Measurements from ENCODE around the gene SLC15A1.
"Not testable (repeated sequence)": the region's sequence is repeated elsewhere in the genome, so short reads cannot be mapped to it uniquely, and the experiment has no call there.

The SLC15A1 gene

DNA sequence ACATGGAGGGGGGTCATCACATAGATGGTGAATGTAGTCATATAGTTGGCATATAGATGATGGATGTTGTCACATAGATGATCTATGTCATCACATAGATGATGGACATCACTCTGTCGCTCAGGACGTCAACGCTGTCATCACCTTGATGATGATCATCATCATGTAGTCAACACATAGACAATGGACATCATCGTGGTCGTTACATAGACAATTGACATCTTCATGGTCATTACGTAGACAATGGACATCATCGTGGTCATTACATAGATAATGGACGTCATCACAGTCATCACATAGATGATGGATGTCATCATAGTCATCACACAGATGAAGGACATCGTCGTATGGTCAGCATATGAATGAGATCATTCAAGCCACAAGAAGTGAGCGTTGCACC lies 28.6 kb upstream of the SLC15A1 start:
- no peak for DNase-seq

DNA sequence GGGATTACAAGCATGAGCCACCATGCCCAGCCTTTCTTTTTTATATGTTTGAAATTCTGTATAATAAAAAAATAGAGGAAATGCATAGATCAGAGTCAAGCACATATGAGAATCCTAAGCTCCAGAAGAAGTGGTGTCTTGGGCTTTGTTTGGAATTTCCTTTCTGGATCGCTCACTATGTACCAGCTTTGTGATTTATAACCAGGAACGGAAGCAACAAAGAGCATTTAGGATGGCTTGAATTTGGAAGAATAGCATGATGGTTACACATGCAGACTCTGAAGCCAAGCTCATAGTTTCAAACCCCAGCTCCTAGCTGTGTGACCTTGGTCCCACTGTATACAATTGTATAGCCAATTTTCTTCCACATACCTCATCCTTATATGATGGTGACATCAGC lies 28.0 kb upstream of the SLC15A1 start:
- no peak for DNase-seq

DNA sequence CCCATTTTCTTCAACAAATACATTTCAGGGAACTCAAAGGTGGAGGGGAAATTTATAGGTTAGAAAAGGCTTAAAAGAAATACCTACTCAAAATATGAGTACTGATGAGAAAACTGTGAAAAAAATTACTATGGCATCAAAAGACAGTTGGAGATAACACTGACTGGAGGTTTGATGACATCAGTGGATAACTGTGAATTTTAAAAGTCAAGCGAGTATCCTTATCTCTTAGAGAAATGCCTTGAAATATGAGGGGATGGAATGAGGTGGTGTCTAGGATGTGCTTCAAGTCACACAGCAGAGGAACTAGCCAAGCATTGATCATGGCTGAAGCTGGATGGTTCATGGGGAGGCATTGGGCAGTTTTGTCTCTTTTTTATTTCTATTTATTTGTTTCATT lies 27.2 kb upstream of the SLC15A1 start:
- DNase-seq: no peak

DNA sequence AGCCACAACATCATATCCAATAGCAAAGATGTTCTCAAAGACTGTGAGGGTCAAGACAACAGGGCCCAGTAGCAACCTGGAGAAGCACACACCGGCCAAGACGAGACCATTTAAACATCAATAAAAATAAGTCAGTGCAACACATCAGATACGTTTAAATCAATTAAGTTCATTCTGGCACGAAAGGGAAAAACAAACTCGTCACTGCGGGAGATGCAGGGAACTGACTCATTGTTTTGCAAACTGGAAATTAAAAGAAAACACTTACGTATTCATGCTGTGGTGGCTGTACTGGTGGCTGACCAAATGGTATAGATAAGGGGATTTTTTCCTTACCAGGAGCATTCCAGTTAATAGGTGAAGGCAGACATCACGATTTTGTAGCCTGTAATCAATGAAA lies 26.3 kb upstream of the SLC15A1 start:
- no peak for DNase-seq

DNA sequence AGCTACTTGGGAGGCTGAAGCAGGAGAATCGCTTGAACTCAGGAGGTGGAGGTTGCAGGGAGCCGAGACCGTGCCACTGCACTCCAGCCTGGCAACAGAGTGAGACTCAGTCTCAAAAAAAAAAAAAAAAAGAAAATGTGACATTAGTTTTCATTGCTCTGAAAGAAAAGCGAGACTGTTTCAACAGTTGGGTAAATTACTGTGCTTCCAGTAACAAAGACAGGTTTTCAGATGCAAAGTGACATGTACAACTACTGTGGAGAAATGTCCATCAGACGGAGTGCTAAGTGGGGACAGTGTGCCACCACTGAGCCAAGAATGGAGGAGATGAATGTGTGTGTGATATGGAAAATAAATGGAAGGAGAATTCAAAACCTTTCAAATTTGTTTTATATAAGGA lies 24.2 kb upstream of the SLC15A1 start:
- DNase-seq: no peak

DNA sequence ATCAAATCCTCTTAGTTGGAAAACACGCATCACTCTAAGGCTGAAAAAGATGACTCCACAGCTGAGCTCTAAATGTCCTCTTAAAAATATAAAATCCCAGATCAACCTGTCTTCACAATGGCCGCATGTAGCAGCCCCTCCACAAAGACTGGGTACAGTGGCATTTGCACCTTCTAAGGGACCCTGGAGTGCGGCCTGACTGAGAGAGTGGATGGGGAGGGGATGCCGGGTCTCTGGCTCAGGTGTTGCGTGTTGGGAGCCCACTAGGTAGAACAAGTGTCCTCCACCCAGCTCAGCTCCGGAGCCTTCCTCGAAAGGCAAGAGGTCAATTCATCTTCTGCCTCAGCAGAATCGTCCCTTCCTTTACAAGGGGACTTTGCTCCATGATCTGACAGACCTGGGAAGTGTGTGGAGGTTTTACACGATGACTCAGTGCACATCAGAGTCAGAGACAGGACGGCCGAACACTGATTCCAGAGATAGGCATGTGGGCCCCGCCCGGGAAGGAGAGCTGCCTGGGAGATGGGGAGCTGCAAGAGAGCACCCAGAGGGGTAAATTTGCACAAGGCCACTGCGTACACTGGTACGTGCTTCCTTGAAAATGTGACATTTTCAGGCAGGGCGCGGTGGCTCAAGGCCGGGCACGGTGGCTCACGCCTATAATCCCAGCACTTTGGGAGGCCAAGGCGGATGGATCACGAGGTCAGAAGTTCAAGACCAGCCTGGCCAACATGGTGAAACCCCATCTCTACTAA lies 23.5 kb upstream of the SLC15A1 start:
- DNase-seq: no peak

DNA sequence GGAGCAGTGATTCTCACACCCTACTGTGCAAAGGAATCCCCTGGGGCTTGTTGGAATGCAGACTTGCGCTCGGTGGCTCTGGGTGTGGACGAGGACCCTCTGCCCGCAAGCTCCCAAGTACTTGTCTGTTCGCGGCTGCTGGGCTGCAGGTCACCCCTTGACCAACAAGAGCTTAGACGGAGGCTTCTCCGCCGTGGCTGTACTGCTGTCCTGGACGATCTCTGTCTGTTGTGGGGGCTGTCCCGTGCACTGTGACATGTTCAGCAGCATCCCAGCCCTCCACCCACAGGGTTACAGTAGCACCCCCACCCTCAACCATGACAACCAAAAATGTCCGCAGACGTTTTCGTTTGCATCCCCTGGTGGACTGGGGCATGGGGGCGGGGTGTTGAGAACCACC lies 22.9 kb upstream of the SLC15A1 start:
- DNase-seq: no peak

DNA sequence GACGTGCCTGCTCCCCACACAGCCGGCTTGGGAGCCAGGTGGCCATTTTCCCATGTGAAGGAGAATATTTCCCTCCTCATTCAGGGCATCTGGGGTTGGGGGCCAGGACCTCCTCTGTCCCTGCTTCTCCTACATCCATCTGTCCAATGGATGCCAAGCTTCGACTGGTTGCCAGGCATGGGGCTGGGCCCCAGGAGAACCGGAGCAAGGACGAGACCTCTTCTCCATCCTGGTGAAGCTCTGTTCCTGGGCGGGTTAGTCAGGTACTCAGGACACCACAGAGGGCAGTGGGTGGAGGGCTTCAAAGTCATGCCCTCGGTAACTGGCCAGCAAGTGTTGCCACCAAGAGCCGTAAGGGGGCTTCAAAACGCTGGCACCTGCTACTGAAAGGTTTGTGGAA lies 22.3 kb upstream of the SLC15A1 start:
- DNase-seq: no peak

DNA sequence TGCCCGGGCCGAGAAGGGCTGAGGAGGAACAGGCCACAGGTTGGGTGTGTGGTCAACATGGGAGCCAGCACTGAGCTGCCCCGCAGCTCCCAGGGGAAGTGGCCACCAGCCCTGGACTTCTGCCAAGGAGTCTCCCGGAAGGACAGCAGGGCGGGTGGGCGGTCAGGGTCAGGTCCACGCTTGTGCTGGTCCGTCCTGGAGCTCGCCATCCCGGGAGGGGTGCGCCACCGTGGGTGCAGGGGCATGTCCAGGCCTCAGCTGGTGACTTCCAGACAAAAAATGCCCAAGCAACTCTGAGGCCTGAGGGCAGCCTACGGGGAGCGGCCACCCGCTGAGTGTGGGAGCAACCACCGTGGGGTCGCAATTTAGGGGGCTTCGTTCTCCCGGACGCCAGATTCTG lies 21.4 kb upstream of the SLC15A1 start:
- DNase-seq: no peak

DNA sequence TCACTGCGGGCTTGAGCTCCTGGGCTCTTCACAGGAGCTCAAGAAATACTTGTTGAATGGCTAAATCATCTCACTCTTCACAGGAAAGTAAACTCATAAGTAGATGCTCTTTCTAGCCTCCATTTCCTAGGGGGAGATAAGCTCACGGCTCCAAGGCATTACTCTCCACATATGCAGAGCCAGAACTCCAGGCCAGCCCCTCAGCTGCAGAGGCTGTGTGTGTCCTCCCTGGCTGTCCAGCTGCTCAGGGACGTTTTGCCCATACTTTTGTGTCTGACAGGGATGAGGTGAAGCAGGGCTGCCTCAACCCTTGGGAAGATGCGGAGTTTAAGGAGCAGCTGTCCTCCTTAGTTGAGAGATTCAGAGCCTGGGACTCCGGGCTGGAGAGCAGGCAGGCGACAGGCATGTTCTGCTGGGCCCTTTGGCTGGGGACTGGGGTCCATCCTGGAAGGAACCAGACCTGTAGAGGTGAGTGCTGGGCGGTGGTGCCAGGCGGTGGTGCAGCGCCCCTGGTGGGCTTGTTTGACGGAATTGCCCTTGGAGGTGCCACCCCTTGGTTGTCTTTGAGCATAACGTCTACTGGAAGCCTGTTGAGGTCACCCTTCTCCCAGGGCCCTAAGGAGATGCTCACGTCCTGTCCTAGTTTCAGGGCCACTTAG lies 20.5 kb upstream of the SLC15A1 start:
- DNase-seq: no peak

DNA sequence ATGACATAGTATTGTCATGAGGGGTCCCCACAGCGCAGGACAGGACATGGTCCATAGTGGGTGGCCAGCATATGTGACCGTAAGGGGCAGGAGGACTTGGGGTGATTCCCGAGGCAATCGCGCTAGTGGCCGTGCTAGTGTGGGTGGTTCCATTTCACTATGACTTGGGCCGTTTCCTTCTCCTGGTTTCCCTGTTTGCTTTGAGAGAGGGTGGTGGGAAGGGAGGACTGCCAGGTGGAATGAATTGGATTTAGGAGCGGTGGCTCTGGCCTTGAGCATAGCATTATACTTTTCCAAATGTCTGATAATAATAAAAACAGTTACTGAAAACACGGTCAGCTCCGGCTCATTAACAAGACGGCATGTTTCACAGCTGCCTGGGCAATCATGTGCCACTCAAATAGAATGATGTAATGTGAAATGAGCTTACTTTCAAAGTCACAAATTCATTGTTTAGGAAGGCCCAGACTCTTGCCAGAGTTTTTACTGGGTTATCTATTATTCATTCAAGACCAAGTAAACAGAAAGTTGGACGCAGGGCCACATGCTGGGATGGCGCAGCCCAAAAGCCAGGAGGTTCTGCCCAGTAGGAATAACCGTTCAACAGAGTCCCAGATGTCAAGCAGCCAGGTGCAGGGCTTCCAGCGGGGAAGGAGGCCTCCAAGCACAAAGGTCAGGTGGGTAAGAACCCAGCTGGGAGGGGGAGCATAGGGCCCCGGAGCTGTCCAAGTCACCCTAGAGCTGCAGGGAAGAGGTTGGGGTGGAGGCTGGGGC lies 19.6 kb upstream of the SLC15A1 start:
- DNase-seq: peak; percentile 70

DNA sequence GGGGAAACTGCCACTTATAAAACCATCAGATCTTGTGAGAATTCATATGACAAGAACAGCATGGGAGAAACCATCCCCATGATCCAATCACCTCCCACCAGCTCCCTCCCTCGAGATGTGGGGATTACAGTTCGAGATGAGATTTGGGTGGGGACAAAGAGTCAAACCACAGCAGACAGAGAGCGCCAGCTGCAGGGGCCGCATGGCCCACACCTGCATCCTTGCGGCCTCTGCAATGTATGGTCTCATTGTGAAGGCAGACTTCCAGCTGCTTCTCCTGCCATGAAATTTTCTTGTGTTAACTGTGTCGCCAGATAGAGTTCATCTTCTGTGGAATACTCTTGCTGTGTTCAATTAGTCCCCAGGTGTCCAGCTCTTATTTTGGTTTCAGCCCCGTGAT lies 17.3 kb upstream of the SLC15A1 start:
- DNase-seq: no peak

DNA sequence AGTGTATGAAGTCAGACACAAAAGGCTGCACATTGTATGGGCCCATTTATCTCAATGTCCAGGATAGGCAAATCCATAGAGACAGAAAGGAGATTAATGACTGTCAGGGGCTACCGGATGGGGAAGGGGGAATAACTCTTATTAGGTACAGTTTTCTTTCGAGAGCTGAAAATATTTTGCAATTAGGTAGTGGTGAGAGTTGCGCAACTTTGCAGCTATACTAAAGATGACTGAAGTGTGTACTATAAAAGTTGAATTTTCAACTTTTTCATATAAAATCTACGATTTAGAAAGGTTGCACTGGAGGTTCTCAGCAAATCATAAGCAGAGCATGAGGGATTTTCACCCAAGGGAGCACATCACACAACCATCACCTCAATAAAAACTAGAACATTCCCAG lies 16.1 kb upstream of the SLC15A1 start:
- DNase-seq: no peak

DNA sequence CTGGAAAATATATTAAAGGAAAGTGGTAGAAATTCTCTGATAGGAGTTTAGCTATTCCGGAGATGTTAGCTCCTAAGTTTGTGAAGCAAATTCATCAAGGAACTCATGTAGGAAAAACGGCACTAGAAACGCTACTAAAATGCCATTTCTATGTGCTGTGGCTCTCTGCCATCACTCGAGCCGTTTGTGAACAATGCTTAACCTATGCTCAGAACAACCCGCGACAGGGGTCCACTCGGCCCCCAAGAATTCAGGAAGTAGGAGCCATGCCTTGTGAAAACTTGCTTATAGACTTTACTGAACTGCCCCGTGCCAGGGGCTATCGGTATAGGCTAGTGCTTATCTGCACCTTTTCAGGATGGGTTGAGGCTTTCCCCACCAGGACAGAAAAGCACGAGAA lies 14.2 kb upstream of the SLC15A1 start:
- no peak for DNase-seq

DNA sequence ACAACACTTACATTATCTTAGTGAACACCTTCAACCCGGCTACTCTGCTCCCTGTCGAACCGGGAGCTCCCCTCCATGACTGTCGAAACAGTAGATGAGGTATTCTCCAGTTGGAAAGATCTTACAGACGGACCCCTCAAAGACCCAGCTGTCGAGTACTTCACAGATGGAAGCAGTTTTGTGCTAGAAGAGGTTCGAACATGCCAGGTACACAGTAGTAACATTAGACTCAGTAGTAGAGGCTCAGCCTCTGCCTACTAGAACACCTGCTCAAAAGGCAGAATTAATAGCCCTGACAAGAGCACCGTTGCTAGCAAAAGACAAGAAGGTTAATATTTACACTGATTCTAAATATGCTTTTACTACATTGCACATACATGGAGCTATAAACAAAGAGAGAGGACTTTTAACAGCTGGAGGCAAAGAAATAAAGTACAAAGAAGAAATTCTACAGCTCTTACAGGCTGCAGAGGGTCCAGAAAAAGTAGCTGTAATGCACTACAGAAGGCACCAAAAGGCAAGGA lies 13.6 kb upstream of the SLC15A1 start:
- peak; percentile 9 for DNase-seq

DNA sequence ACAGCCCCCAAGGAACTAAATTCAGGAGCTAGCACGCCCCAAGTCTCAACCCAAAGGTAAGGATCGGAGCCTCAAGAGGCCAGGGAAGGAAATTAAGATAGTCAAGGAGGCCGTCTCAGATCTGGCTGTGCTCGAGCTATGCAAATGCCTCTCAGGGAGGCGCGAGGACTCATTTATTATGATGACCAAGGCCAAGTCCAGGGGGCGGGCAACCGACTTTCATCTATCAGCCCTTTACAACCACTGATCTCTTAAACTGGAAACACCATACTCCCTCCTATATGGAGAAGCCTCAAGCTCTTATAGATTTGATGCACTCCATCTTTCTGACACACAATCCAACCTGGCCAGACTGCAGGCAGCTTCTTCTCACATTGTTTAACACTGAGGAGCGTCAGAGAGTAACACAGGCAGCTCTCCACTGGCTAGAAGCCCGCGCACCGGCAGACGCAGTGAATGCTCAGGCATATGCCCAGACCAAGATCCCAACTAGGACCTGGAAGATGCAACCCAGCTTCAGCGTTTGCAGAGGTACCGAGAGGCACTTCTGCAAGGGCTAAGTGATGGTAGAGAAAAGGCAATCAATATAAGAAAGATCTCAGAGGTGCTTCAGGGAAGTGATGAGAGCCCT lies 9.6 kb upstream of the SLC15A1 start:
- DNase-seq: no peak

DNA sequence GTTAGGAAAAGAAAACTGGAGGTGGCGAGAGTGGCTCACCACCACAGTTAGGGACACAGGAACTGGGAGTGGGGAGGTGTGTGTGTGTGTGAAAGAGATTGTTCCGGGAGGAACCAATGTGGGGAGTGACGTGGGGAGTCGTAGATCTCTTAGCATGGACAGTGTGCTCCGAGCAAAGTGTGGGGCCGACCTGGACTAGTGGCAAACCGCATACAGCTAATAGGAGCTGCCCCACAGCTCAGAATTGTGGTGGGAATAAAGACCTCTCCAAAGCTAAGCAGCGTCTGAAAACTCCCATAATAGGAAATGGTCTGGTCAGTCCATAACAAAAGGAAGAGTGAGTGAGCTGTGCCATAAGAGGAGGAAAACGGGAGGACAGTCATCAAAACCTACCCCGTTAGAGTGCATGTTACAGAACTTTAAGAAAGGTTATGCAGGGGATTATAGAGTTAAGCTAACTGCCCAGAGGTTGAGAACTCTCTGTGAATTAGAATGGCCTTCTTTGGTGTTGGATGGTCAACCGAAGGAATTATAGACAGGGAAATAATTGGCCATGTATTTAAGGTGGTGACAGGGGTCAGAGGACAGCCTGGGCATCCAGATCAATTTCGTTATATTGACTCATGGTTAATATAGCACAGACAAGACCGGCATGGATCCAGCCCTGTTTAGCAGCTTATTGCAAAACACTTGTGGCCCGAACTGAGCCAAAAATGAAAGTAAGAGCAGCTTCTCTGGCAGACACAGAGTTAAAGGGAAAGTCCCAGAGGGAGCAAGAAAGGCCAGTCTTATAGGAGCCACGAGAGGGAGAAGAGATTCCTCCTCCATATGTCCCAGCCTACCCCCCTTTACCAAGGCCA lies 8.9 kb upstream of the SLC15A1 start:
- DNase-seq: no peak

DNA sequence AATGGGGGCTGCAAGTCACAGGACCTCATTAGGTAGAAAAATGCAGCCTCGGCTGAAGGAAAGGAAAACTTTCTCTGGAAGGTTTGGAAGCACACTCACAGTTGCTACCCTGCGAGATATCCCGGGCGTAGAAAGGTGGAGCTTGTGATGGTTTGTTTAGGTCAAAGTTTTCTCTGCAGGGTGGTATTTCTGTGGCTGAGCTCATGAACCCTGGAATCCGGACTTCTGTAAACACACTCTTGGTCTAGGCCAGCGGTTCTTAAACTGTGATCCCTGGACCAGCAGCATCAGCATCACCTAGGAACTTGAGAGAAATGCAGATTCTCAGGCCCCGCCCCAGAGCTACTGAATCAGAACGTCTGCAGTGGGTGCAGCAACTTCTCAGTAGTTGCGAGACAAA lies 3.3 kb upstream of the SLC15A1 start:
- no peak for DNase-seq

DNA sequence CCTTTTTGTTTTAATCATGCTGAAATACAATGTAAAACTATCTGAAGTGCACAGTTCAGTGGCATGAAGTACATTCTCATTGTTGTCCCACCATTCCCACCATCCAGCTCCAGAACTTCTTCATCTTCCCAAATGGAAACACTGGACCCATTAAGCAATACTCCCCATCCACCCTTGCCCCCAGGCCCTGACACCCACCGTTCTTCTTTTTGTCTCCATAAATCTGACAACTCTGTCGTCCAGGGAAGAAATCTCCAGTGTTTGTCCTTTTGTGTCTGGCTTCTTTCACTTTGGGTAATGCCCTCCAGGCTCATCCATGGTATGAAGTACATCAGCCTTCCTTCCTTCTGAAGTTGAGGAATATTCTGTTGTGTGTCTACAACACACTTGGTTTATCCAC lies 2.6 kb upstream of the SLC15A1 start:
- DNase-seq: no peak

DNA sequence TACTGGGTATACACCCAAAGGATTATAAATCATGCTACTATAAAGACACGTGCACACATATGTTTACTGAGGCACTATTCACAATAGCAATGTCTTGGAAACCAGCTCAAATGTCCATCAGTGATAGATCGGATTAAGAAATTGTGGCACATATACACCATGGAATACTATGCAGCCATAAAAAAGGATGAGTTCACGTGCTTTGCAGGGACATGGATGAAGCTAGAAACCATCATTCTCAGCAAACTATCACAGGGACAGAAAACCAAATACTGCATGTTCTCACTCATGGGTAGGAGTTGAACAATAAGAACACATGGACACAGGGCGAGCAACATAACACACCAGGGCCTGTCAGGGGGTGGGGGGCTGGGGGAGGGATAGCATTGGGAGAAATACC lies 2.0 kb upstream of the SLC15A1 start:
- DNase-seq: not testable (repeated sequence)

DNA sequence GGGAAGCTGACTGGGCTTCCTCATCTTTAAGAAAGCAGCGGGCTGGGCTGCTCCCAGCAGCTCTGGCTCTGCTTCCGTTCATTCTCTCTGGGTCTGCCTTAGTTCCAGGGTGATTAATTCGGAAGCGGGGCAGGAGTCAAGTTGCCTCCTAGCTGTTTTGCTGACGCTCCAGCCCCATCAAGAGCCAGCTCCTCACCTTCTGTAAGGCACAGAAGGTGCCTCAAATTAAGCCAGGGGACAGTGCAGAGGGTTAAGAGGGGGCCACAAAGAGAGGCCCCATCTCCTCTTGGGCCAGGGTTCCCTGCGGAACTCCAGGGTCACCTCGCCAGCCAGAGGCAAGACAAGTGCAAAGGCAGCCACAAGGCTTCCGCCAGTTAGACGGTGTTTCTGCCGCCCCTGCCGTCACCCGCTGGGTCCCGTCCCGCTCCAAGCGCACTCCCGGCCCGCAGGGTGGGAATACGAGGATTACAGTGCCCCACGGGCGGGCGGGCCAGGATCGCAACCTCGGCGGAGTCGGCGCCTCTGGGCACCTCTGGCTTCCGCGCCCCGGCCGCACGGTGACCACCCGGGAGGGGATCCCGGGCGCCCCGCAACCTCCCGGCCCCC lies 508 bp downstream of the SLC15A1 start:
- DNase-seq: no peak

DNA sequence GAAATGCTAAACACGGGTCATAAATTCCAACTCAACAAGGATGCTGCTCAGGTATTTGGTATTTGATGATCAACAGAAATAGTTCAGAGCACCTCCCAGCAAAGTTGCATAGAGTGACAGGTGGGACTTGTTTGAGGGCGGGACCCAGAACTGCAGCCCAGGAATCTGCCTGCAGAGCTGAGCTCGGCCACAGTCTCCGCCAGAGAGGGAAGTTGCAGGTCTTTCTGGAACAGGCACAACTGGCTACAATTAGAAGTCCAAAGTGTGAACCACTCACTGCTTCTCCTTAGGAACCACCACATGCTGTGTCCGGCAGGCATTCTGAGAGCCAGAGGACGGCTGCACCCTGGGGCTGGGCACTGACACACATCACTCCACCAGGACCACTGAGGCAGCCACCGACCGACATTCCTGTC lies 1.1 kb downstream of the SLC15A1 start:
- DNase-seq: no peak

Data from NCI-H345 (cell line).